Fibroblast of mammary gland (primary cell): ENCODE data around the gene EXOC4.

ENCODE experiments used
- DNase-seq: peaks from one replicate; pipeline ENCODE4 v3.0.0-alpha.2; 2010; ENCODE audit warnings: low read depth
- H3K4me3 ChIP-seq: 2 replicates; pipeline ENCODE4 v1.5.1; 2011; ENCODE audit warnings: low read depth, mild to moderate bottlenecking, low read length, moderate library complexity; ENCODE audit not compliant: control insufficient read depth
- TF ChIP-seq, protein P1 (sequence below): conservative IDR thresholded peaks from 2 replicates; pipeline ENCODE4 v1.5.1; 2011; ENCODE audit warnings: low read depth, low read length, inconsistent platforms; ENCODE audit not compliant: control insufficient read depth, insufficient read depth

EXOC4 gene

DNA sequence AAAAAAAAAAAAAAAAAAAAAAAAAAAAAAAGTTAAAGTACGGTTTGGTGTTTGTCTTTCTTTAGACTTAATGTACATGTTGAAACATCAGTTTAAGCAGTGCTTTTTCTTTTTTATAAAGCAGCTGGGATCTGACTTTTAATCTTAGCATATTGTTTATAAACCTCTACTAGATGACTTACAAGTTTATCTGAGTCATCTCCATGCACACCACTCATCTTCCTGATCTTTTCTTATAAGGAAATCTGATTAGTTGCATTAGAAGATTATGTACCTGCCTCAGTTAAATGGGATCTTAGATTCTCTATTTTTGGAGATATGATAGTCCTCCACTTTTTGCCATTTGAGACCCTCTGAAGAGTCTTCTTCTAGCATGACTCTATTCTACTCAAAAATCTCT, 482.3 kb downstream of the EXOC4 start:
- TF ChIP-seq, protein P1, sequence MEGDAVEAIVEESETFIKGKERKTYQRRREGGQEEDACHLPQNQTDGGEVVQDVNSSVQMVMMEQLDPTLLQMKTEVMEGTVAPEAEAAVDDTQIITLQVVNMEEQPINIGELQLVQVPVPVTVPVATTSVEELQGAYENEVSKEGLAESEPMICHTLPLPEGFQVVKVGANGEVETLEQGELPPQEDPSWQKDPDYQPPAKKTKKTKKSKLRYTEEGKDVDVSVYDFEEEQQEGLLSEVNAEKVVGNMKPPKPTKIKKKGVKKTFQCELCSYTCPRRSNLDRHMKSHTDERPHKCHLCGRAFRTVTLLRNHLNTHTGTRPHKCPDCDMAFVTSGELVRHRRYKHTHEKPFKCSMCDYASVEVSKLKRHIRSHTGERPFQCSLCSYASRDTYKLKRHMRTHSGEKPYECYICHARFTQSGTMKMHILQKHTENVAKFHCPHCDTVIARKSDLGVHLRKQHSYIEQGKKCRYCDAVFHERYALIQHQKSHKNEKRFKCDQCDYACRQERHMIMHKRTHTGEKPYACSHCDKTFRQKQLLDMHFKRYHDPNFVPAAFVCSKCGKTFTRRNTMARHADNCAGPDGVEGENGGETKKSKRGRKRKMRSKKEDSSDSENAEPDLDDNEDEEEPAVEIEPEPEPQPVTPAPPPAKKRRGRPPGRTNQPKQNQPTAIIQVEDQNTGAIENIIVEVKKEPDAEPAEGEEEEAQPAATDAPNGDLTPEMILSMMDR: no peak
- peak; percentile 38 for DNase-seq
- no peak overlapping the region for H3K4me3 ChIP-seq

DNA sequence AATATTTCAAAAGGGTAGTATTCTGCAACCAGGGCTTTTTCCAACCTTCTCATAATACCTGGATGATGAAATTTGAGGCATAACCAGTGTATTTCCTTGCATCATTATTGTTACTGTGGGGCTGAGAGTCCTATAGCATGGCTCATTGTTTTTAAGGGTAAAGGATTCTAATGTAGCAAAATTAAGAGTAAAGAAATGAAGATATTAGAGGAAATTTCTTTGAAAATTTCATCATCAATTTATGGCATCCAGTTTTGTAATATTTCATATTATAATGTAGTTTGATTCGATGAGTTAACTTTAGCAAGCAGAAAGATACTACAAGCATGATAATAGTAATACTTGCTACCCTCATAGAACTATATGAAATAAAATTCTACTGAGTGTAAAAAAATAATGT, 486.9 kb downstream of the EXOC4 start:
- TF ChIP-seq, protein P1: no peak
- no peak for DNase-seq
- H3K4me3 ChIP-seq: no peak overlapping the region

DNA sequence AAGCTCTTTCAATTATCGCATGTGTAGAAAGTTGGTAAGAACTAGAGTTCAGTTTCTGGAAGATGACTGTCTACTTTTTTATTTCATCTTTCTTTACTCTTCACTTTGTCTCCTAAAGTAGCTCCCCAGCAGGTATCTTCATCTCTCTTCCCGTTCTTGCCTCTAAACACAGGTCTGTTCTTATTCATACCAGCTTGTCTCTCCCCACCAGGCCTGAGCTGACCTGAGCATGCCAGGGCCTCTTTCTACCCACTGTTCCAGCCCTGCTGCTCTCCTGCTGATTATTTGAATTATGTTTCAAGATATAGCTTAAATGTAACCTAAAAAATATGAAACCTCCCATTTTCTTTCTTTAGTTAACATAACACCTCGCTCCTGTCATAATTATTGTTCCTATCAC, 488.2 kb downstream of the EXOC4 start:
- DNase-seq: no peak
- TF ChIP-seq, protein P1: no peak
- H3K4me3 ChIP-seq: no peak overlapping the region

DNA sequence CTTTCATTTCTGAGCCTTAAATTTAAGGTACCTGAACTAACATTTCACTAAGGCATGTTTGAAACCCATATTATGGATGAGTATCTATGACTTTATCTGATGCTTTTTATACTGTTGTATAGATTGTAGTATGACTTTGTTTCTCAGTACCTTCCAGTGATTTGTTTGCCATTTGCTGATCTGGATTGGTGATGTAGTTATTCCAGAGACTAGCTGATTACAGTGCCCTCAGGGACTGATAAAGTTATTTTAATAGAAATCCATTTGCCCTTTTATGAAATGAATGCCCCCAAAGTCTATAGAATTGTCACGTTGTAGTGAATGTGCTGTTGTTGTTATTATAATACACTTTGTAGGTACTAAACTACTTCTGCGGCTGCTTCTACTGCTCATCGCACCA, 488.8 kb downstream of the EXOC4 start:
- H3K4me3 ChIP-seq: no peak overlapping the region
- TF ChIP-seq, protein P1: no peak
- no peak for DNase-seq

DNA sequence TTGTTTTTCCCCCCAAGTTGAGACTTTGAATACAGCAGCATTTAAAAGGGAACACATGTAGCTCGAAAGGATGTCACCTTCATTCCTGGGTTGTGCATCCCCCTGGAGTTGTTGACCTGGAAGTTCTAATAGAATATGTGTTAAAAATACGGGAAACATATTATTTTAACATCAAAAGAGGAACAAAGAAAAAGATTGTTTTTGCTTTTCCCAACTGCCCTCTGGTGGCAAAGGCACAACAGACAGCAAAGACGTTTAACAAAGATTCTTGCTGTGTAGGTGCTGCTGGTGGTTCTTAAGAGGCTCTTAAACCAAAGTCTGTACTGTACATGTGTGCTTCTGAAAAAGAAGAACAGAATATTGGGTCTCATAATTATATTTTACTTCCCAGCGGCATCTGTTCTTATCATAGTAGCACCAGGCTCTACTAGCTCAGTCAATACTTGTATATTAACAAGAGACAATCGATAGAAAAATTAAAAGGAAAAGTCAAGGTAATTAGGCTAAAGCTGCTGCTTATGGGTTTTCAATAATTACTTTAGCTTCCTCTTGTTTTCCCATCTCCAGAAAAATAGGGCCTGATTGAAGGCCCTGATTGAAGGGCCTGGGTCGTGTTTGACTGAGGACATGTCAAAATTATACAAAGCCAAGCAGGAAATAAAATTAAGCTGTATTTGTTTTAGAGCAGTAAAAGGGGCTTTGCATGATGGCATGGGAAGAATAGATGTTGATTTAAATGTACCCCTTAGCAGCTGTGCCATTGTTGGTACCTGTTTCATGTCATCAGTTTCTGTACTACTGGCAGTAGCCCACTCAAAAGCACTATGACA, 490.0 kb downstream of the EXOC4 start:
- peak; percentile 38 for DNase-seq
- no peak overlapping the region for H3K4me3 ChIP-seq
- TF ChIP-seq, protein P1: peak; percentile 63

DNA sequence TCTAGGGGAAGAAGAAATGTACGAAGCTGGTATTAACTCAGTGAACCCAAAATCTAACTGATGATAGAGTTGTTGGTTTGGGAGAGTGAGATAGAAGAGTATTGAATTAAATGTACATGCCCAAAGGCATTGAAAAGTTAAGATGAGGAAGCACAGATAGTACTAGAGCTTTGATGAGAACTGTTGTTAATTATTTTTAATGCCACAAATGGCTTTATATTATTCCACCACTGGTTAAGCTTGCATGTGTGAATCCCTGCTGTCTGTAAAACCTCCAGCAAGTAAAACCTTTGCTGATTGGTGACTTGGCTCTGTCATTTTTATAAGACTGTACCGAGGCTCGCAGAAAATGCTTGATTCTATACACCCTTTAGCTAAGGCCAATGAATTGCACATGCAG, 491.6 kb downstream of the EXOC4 start:
- no peak overlapping the region for H3K4me3 ChIP-seq
- DNase-seq: no peak
- TF ChIP-seq, protein P1: no peak
